ENCODE results near the gene SMYD5.
"Not testable (repeated sequence)": the region's sequence is repeated elsewhere in the genome, so short reads cannot be mapped to it uniquely, and the experiment has no call there.

Gene SMYD5

DNA sequence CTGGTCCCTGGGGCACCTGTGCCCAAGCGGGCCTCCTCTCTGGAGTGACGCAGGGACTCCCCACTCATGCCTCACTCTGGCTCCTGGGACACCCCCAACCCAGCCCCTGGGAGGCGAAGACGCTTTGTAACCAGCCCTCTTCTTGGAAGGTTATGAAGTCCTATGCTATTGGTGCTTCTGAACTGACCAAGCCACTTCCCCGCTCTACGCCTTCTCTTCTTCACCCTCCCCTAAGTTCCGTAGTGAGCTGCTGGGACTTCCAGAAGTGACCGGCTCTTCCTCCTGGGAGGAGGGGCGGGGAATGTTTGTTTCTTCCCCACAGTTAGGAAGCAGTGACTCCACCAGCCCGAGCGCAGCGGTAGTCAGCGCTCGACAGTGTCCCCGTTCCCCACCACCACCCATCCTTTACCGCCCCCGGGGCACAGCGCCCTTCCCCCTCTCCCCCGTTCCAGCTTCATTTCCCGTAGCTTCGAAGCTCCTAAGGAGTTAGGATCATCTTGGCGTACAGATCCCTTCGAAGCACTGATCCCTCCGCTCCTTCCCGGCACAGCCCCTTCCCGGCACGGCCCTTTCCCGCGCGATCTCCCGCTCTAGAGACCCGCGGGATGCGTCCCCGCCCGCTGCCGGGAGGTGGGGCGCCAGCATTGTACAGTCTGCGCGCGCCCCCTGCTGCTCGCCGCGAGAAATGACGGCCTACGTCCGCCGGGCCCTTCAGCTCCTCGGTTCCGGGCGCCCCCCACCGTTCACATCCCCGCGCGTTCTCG, 37.0 kb upstream of the SMYD5 start:
- peak overlapping the region; percentile 37 for H3K27ac ChIP-seq (ENCODE audit: low read depth, low read length)
- H3K4me3 ChIP-seq (ENCODE audit: low read depth in 1 of 2, low read length in 2 of 2) = peak overlapping the region; percentile 62 to 63
- no peaks in the 10 kb centered on the region for H3K9me3 ChIP-seq (ENCODE audit: low read length)
- H3K36me3 ChIP-seq (ENCODE audit: insufficient read depth, low read length) = no peaks in the 10 kb centered on the region
- peaks cover 18% of the 10 kb centered on the region for H3K4me1 ChIP-seq (ENCODE audit: insufficient read depth, low read length)
- peak overlapping the region; percentile 75 for H3K9ac ChIP-seq (ENCODE audit: low read length)
- H3K27me3 ChIP-seq (ENCODE audit: control insufficient read depth in 1 of 2, insufficient read depth in 2 of 2, low read length in 2 of 2) = peaks cover 4 to 20% of the 10 kb centered on the region in 2 donors

DNA sequence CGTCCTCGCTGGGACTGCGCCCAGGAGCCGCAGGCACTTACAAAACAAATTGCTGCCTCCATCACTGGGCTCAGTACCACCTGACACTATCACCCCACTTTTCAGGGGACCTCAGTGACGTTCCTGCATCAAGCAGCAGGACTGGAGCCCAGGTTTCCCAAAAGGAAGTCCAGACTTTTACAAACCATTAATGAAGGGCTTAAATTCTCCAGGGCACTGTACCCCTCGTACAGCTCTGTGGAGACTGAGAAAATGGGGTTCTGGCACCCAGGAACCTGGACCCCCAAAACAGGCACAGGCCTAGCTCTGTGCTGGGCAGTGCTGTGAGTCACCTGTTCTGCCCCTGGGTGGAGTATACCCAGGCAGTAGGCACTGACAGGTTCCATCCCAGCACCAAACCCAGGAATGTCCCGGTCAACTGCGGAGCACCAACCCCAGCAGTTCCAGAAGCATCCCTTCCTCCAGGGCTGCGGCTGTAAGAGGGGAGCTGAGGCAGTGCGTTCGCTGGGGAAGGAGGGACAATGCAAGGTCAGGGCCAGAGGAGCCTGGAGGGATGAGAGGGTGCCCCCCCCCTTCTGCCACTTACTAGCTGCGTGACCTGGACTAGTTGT, 36.3 kb upstream of the SMYD5 start:
- Histone ChIP-seq H3K9ac (ENCODE audit: low read length) (no peak overlapping the region), H3K9me3 (ENCODE audit: low read length) (no peaks in the 10 kb centered on the region), H3K27ac (ENCODE audit: low read depth, low read length) (no peak overlapping the region), H3K4me3 (ENCODE audit: low read depth in 1 of 2, low read length in 2 of 2) (peak overlapping the region in 1 of 2 donors; percentile 62), H3K4me1 (ENCODE audit: insufficient read depth, low read length) (peaks cover 18% of the 10 kb centered on the region), H3K27me3 (ENCODE audit: control insufficient read depth in 1 of 2, insufficient read depth in 2 of 2, low read length in 2 of 2) (peaks cover 4 to 20% of the 10 kb centered on the region in 2 donors), H3K36me3 (ENCODE audit: insufficient read depth, low read length) (no peaks in the 10 kb centered on the region)

DNA sequence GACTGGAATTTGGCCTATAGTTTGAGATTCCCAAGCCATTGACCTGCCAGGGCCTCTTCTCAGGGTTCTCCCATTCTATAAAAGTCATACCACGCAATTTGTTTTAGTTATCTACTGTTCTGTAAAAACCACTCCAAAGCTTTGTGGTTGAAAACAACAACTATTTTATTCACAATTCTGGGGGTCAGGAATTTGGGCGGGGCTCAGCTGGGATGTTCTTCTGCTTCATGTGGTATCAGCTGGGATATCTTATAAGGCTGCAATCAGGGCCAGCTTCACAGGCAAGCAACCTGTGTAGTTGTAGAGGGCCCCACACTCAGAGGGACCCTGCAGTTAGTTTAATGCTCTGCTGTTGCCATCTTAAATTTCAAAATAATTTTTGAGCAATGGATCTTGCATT, 28.1 kb upstream of the SMYD5 start:
- no peak overlapping the region for H3K27ac ChIP-seq (ENCODE audit: low read depth, low read length)
- H3K4me3 ChIP-seq (ENCODE audit: low read depth in 1 of 2, low read length in 2 of 2) = no peak overlapping the region
- H3K4me1 ChIP-seq (ENCODE audit: insufficient read depth, low read length) = no peaks in the 10 kb centered on the region
- no peaks in the 10 kb centered on the region for H3K27me3 ChIP-seq (ENCODE audit: control insufficient read depth in 1 of 2, insufficient read depth in 2 of 2, low read length in 2 of 2)
- no peaks in the 10 kb centered on the region for H3K36me3 ChIP-seq (ENCODE audit: insufficient read depth, low read length)
- no peak overlapping the region for H3K9ac ChIP-seq (ENCODE audit: low read length)
- H3K9me3 ChIP-seq (ENCODE audit: low read length) = no peaks in the 10 kb centered on the region

DNA sequence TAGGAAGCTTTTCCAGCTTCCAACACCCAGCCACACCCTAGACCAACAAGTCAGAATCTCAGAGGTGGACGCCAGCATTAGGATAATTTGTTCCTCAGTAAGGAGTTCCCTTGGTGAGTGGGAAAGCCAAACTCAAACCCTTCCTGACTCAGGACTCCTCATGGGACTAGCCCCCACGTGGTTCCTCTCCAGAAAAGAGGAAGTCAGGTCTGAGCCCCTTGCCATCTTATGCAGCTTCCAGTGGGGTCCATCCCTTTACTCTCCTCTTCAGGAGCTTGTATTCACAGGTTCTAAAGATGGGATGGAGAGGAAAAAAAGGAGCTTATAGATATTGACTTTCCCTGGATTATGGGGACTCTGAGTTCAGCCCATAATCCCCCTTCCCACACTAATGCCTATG, 26.5 kb upstream of the SMYD5 start:
- Histone ChIP-seq H3K9ac (ENCODE audit: low read length) (no peak overlapping the region), H3K36me3 (ENCODE audit: insufficient read depth, low read length) (no peaks in the 10 kb centered on the region), H3K4me3 (ENCODE audit: low read depth in 1 of 2, low read length in 2 of 2) (no peak overlapping the region), H3K27me3 (ENCODE audit: control insufficient read depth in 1 of 2, insufficient read depth in 2 of 2, low read length in 2 of 2) (no peaks in the 10 kb centered on the region), H3K27ac (ENCODE audit: low read depth, low read length) (no peak overlapping the region), H3K4me1 (ENCODE audit: insufficient read depth, low read length) (no peaks in the 10 kb centered on the region), H3K9me3 (ENCODE audit: low read length) (no peaks in the 10 kb centered on the region)

DNA sequence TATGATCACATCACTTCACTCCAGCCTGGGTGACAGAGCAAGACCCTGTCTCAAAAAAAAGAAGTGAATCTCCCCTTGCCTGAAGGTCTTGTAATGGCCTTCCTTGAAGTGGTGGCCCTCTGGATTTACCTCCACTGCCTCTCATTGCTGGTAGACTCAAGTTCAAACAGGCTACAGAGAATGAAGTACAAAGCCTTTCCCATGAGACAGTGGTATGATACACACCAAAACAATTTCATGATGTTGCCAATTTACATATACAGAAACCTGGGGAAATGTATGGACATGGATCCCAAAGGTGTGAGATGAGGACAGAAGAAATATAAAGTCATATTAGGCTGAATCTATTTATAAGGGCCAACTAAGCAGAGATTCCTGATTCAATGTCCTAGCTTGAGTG, 16.5 kb upstream of the SMYD5 start:
- Histone ChIP-seq H3K4me3 (ENCODE audit: low read depth in 1 of 2, low read length in 2 of 2) (no peak overlapping the region), H3K9ac (ENCODE audit: low read length) (no peak overlapping the region), H3K36me3 (ENCODE audit: insufficient read depth, low read length) (no peaks in the 10 kb centered on the region), H3K27ac (ENCODE audit: low read depth, low read length) (no peak overlapping the region), H3K4me1 (ENCODE audit: insufficient read depth, low read length) (no peaks in the 10 kb centered on the region), H3K27me3 (ENCODE audit: control insufficient read depth in 1 of 2, insufficient read depth in 2 of 2, low read length in 2 of 2) (peaks cover 10 to 23% of the 10 kb centered on the region in 2 donors), H3K9me3 (ENCODE audit: low read length) (no peaks in the 10 kb centered on the region)

DNA sequence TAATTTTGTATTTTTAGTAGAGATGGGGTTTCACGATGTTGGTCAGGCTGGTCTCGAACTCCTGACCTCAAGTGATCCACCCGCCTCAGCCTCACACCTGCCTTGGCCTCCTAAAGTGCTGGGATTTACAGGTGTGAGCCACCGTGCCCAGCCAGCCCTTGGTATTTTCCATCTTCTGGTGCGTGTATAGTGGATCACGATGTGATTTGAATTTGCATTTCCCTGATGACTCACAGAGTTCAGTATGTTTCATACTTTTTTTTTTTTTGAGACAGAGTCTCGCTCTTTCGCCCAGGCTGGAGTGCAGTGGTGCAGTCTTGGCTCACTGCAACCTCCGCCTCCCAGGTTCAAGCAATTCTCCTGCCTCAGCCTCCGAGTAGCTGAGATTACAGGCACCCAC, 13.8 kb upstream of the SMYD5 start:
- H3K9me3 ChIP-seq (ENCODE audit: low read length); H3K9ac ChIP-seq (ENCODE audit: low read length); H3K36me3 ChIP-seq (ENCODE audit: insufficient read depth, low read length); H3K4me1 ChIP-seq (ENCODE audit: insufficient read depth, low read length); H3K4me3 ChIP-seq (ENCODE audit: low read depth in 1 of 2, low read length in 2 of 2); H3K27ac ChIP-seq (ENCODE audit: low read depth, low read length): not testable (repeated sequence)
- peaks cover 15 to 40% of the 10 kb centered on the region in 2 donors for H3K27me3 ChIP-seq (ENCODE audit: control insufficient read depth in 1 of 2, insufficient read depth in 2 of 2, low read length in 2 of 2)

DNA sequence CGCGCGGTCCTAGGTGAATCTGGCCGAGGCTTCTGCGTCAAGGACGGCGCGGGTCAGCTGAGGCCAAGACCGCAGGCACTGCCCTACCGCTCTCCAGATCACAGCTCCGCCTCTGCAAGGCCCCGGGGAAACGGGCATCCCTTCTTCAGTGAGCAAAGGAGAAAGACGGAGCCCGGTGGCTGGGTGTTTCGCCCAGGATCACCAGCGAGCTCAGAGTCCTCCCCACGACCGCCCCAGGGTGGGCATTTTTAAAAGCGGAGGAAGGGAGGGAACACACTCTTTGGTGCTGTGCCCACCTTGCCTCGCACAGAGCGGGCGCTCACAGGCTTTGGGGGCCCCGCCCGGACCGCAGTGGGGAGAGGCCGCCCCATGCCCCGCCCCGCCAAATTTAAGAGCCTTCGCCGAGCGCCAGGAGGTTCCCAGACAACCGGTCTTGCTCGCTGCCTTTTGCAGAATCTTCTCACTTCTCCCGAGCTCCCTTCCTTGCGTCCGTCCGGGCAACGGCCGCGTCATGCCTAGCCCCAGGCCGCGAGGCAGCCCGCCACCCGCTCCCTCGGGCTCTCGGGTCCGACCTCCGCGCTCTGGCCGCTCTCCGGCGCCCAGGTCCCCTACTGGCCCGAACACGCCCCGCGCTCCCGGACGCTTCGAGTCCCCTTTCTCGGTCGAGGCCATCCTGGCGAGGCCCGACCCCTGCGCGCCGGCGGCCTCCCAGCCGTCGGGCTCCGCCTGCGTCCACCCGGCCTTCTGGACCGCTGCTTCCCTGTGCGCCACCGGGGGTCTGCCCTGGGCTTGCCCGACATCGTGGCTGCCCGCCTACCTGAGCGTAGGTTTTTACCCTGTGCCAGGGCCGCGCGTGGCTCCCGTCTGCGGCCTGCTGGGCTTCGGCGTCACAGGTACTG, 11.6 kb upstream of the SMYD5 start, which contains the start of gene NOTO:
Gene NOTO (plus strand): TSS at position 419 of the 899 bp plus-strand sequence. CDS start 93 bp downstream, at position 512.
- Histone ChIP-seq H3K27ac (ENCODE audit: low read depth, low read length) (no peak within 1 kb of the TSS), H3K9ac (ENCODE audit: low read length) (no peak within 1 kb of the TSS), H3K27me3 (ENCODE audit: control insufficient read depth in 1 of 2, insufficient read depth in 2 of 2, low read length in 2 of 2) (peaks cover 15 to 40% of the 10 kb centered on the region in 2 donors), H3K4me3 (ENCODE audit: low read depth in 1 of 2, low read length in 2 of 2) (peak within 1 kb of the TSS in 1 of 2 donors; percentile 14), H3K36me3 (ENCODE audit: insufficient read depth, low read length) (no peaks in the 10 kb centered on the region), H3K9me3 (ENCODE audit: low read length) (no peaks in the 10 kb centered on the region), H3K4me1 (ENCODE audit: insufficient read depth, low read length) (no peaks in the 10 kb centered on the region)

DNA sequence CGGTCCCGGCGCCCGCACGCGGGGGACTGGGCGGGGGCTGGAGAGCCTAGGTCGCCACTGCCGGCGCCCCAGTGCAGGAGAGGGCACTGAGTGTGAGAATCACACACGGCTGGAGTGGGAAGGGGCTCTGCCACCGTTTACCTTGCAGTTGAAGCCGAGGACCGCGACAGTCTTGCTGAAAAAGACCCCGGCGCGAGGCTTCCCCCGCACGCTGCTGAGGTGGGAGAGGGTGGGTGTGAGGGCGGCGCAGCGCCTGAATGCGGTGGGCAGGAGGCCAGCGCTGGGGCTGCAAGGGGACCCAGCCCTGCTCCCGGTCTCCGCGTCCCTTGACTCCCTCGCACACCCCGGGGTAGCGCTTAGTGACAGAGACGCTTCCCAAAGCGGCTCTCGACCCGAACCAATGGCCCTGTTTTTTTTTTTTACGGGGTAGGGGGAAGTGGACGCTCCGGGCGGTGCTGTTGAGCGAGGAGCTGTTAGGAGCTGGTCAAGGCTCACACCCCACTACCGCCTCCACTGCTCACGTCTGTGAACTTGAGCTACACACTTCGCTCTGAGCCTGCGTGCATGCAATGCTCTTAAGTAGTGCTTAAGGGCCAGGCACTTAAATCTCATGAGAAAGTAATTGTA, 10.9 kb upstream of the SMYD5 start:
- peak overlapping the region in 1 of 2 donors; percentile 14 for H3K4me3 ChIP-seq (ENCODE audit: low read depth in 1 of 2, low read length in 2 of 2)

DNA sequence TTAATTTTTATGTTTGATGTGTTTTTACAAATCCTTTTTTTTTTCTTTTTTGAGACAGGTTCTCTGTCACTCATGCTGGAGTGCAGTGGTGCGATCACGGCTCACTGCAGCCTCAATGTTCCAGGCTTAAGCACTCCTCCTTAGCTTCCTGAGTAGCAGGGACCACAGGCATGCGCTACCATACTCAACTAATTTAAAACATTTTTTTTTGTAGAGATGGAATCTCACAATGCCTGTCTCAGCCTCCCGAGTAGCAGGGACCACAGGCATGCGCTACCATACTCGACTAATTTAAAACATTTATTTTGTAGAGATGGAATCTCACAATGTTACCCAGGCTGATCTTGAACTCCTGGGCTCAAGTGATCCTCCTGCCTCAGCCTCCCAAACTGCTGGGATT, 8.4 kb upstream of the SMYD5 start:
- Histone ChIP-seq H3K27me3 (ENCODE audit: control insufficient read depth in 1 of 2, insufficient read depth in 2 of 2, low read length in 2 of 2) (peaks cover 15 to 33% of the 10 kb centered on the region in 2 donors), H3K36me3 (ENCODE audit: insufficient read depth, low read length) (no peaks in the 10 kb centered on the region), H3K27ac (ENCODE audit: low read depth, low read length) (no peak overlapping the region), H3K4me3 (ENCODE audit: low read depth in 1 of 2, low read length in 2 of 2) (no peak overlapping the region), H3K4me1 (ENCODE audit: insufficient read depth, low read length) (no peaks in the 10 kb centered on the region), H3K9ac (ENCODE audit: low read length) (no peak overlapping the region), H3K9me3 (ENCODE audit: low read length) (no peaks in the 10 kb centered on the region)

More for the DNA sequence above, 10.9 kb upstream of the SMYD5 start:
- Histone ChIP-seq H3K9ac (ENCODE audit: low read length) (no peak overlapping the region), H3K27me3 (ENCODE audit: control insufficient read depth in 1 of 2, insufficient read depth in 2 of 2, low read length in 2 of 2) (peaks cover 15 to 37% of the 10 kb centered on the region in 2 donors), H3K27ac (ENCODE audit: low read depth, low read length) (no peak overlapping the region), H3K36me3 (ENCODE audit: insufficient read depth, low read length) (no peaks in the 10 kb centered on the region), H3K4me1 (ENCODE audit: insufficient read depth, low read length) (no peaks in the 10 kb centered on the region), H3K9me3 (ENCODE audit: low read length) (no peaks in the 10 kb centered on the region)

DNA sequence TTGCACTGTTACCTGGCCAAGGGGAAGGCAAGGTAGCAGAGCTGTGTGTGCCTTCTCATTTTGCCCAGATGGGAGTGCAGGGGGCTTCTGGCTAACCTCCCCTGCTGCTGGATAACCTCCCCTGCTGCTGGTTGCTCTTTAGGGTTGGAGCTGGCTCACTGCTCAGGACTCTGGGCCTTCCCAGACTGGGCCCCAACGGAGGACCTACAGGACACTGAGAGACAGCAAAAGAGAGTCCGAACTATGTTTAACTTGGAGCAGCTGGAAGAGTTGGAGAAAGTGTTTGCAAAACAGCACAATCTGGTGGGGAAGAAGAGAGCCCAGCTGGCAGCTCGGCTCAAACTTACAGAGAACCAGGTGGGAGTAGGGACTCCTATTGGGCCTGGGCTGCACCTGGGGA, 5.8 kb upstream of the SMYD5 start:
- Histone ChIP-seq H3K9me3 (ENCODE audit: low read length) (no peaks in the 10 kb centered on the region), H3K27me3 (ENCODE audit: control insufficient read depth in 1 of 2, insufficient read depth in 2 of 2, low read length in 2 of 2) (peaks cover 4 to 10% of the 10 kb centered on the region in 2 donors), H3K4me1 (ENCODE audit: insufficient read depth, low read length) (peaks cover 10% of the 10 kb centered on the region), H3K36me3 (ENCODE audit: insufficient read depth, low read length) (no peaks in the 10 kb centered on the region), H3K27ac (ENCODE audit: low read depth, low read length) (no peak overlapping the region), H3K9ac (ENCODE audit: low read length) (no peak overlapping the region), H3K4me3 (ENCODE audit: low read depth in 1 of 2, low read length in 2 of 2) (no peak overlapping the region)

DNA sequence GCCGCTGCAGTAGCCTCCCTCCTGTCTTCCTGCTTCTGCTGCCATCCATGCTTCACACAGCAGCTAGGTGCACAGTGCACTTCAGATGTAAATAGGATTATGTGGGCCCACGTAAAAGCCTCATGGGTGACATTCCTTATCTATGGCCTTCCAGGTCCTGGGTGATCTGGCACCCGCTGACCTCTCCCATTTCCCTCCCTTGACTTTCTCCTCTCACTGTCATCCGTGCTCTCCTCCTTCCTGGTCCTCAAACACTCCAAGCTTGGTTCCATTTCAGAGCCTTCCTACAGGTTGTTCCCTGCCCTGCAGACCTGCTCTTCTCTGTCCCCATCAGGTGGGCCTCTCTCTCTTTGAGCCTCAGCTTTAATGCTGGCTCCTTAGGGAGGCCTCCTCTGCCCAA, 4.0 kb upstream of the SMYD5 start:
- H3K4me1 ChIP-seq (ENCODE audit: insufficient read depth, low read length) = peaks cover 10% of the 10 kb centered on the region
- H3K36me3 ChIP-seq (ENCODE audit: insufficient read depth, low read length) = no peaks in the 10 kb centered on the region
- H3K4me3 ChIP-seq (ENCODE audit: low read depth in 1 of 2, low read length in 2 of 2) = no peak overlapping the region
- H3K9me3 ChIP-seq (ENCODE audit: low read length) = no peaks in the 10 kb centered on the region
- no peaks in the 10 kb centered on the region for H3K27me3 ChIP-seq (ENCODE audit: control insufficient read depth in 1 of 2, insufficient read depth in 2 of 2, low read length in 2 of 2)
- no peak overlapping the region for H3K27ac ChIP-seq (ENCODE audit: low read depth, low read length)
- H3K9ac ChIP-seq (ENCODE audit: low read length) = no peak overlapping the region

All from muscle layer of colon (tissue), 2 donors.